ENCODE measurements around the gene SOCS3.

- TF ChIP-seq CTCF (IDR thresholded peaks at IDR 0.05; ENCODE audit: insufficient read depth, low read depth, low read length), result no peak
- TF ChIP-seq EZH2 (IDR thresholded peaks at IDR 0.05; ENCODE audit: insufficient read depth, low read length), result no peak
Measured at GRCh38 chr17:78406920-78407319, 47.0 kb upstream of the SOCS3 start.

Measured in astrocyte (in vitro differentiated cells and primary cell).